ENCODE data around the gene KLF12. TPM values are rescaled to one million over a fixed set of nuclear protein-coding genes. Genes with fewer than 3 reads are reported as not detected.

The KLF12 gene
- total and polyA plus RNA-seq, 2 experiments from 2014 or later: 6.4 to 7.7 TPM

DNA sequence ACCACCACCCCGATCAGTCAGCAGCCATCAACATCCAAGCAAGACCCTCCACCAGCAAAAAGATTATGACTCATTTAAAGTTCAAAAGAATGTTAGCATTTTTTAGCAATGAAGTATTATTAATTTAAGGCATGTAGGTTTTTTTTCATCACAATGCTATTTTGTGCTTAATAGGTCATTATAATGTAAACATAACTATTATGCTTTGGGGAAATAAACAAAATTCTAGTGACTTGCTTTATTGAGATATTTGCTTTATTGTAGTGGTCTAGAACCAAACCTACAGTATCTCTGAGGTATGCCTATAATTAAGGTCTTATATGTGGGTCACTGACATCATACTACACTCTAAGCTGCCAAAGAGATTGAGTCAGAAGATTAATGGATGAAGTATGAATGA, 20.0 kb downstream of the KLF12 start:
- Histone ChIP-seq H4K20me1 (replicated peaks; ENCODE audit: insufficient read depth) (no peaks in the 10 kb centered on the region), H2AFZ (no peak overlapping the region), H3K36me3 (ENCODE audit: insufficient read depth) (peaks cover 4% of the 10 kb centered on the region), H3K79me2 (replicated peaks; ENCODE audit: insufficient read depth) (peaks cover 55% of the 10 kb centered on the region), H3K27me3 (ENCODE audit: insufficient read depth) (no peaks in the 10 kb centered on the region), H3K4me1 (ENCODE audit: insufficient read depth) (peaks cover 5% of the 10 kb centered on the region; the same call in 1 of the 2 replicates), H3K9me2 (ENCODE audit: insufficient read depth) (no peaks in the 10 kb centered on the region), H3K4me2 (no peak overlapping the region), H3K27ac (ENCODE audit: low read depth) (no peak overlapping the region), H3K4me3 (no peak overlapping the region), H3F3A (replicated peaks; ENCODE audit: low read depth) (no peaks in the 10 kb centered on the region)
- no peak for DNase-seq (ENCODE audit: low spot score)
- Mint-ChIP-seq H3K4me1 (peaks cover 8% of the 10 kb centered on the region; the same call in 2 of the 3 replicates), H3K36me3 (ENCODE audit: low read depth) (peaks cover 26% of the 10 kb centered on the region), H3K9me3 (peaks cover 21% of the 10 kb centered on the region), H3K27me3 (ENCODE audit: insufficient read depth, low read depth, poor library complexity) (no peaks in the 10 kb centered on the region), H3K27ac (no peak overlapping the region), H3K4me3 (no peak overlapping the region)
- TF ChIP-seq EZH2 (IDR thresholded peaks at IDR 0.05; ENCODE audit: low read depth, unreplicated experiment) (no peak), POLR2AphosphoS5 (IDR thresholded peaks at IDR 0.05; ENCODE audit: low read depth) (no peak), STAT1 (IDR thresholded peaks at IDR 0.05; ENCODE audit: unreplicated experiment) (no peak), EZH2phosphoT487 (IDR thresholded peaks at IDR 0.05; ENCODE audit: unreplicated experiment) (no peak), JUNB (IDR thresholded peaks at IDR 0.05; ENCODE audit: unreplicated experiment) (no peak), NANOG (IDR thresholded peaks at IDR 0.05; ENCODE audit: borderline replicate concordance) (no peak), CREB1 (CRISPR knock-in tag; IDR thresholded peaks at IDR 0.05; ENCODE audit: low read depth) (no peak), ZNF114 (CRISPR knock-in tag; IDR thresholded peaks at IDR 0.05) (no peak), ETS1 (IDR thresholded peaks at IDR 0.05) (no peak), ZNF331 (CRISPR knock-in tag; IDR thresholded peaks at IDR 0.05; ENCODE audit: low read depth) (no peak)
- TF ChIP-seq, protein P1, sequence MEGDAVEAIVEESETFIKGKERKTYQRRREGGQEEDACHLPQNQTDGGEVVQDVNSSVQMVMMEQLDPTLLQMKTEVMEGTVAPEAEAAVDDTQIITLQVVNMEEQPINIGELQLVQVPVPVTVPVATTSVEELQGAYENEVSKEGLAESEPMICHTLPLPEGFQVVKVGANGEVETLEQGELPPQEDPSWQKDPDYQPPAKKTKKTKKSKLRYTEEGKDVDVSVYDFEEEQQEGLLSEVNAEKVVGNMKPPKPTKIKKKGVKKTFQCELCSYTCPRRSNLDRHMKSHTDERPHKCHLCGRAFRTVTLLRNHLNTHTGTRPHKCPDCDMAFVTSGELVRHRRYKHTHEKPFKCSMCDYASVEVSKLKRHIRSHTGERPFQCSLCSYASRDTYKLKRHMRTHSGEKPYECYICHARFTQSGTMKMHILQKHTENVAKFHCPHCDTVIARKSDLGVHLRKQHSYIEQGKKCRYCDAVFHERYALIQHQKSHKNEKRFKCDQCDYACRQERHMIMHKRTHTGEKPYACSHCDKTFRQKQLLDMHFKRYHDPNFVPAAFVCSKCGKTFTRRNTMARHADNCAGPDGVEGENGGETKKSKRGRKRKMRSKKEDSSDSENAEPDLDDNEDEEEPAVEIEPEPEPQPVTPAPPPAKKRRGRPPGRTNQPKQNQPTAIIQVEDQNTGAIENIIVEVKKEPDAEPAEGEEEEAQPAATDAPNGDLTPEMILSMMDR (conservative IDR thresholded peaks at IDR 0.05; ENCODE audit: low read depth in 2 of 2): no peak
- TF ChIP-seq, protein P2, sequence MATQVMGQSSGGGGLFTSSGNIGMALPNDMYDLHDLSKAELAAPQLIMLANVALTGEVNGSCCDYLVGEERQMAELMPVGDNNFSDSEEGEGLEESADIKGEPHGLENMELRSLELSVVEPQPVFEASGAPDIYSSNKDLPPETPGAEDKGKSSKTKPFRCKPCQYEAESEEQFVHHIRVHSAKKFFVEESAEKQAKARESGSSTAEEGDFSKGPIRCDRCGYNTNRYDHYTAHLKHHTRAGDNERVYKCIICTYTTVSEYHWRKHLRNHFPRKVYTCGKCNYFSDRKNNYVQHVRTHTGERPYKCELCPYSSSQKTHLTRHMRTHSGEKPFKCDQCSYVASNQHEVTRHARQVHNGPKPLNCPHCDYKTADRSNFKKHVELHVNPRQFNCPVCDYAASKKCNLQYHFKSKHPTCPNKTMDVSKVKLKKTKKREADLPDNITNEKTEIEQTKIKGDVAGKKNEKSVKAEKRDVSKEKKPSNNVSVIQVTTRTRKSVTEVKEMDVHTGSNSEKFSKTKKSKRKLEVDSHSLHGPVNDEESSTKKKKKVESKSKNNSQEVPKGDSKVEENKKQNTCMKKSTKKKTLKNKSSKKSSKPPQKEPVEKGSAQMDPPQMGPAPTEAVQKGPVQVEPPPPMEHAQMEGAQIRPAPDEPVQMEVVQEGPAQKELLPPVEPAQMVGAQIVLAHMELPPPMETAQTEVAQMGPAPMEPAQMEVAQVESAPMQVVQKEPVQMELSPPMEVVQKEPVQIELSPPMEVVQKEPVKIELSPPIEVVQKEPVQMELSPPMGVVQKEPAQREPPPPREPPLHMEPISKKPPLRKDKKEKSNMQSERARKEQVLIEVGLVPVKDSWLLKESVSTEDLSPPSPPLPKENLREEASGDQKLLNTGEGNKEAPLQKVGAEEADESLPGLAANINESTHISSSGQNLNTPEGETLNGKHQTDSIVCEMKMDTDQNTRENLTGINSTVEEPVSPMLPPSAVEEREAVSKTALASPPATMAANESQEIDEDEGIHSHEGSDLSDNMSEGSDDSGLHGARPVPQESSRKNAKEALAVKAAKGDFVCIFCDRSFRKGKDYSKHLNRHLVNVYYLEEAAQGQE (IDR thresholded peaks at IDR 0.05; ENCODE audit: unreplicated experiment): no peak
- TF ChIP-seq, protein P3, sequence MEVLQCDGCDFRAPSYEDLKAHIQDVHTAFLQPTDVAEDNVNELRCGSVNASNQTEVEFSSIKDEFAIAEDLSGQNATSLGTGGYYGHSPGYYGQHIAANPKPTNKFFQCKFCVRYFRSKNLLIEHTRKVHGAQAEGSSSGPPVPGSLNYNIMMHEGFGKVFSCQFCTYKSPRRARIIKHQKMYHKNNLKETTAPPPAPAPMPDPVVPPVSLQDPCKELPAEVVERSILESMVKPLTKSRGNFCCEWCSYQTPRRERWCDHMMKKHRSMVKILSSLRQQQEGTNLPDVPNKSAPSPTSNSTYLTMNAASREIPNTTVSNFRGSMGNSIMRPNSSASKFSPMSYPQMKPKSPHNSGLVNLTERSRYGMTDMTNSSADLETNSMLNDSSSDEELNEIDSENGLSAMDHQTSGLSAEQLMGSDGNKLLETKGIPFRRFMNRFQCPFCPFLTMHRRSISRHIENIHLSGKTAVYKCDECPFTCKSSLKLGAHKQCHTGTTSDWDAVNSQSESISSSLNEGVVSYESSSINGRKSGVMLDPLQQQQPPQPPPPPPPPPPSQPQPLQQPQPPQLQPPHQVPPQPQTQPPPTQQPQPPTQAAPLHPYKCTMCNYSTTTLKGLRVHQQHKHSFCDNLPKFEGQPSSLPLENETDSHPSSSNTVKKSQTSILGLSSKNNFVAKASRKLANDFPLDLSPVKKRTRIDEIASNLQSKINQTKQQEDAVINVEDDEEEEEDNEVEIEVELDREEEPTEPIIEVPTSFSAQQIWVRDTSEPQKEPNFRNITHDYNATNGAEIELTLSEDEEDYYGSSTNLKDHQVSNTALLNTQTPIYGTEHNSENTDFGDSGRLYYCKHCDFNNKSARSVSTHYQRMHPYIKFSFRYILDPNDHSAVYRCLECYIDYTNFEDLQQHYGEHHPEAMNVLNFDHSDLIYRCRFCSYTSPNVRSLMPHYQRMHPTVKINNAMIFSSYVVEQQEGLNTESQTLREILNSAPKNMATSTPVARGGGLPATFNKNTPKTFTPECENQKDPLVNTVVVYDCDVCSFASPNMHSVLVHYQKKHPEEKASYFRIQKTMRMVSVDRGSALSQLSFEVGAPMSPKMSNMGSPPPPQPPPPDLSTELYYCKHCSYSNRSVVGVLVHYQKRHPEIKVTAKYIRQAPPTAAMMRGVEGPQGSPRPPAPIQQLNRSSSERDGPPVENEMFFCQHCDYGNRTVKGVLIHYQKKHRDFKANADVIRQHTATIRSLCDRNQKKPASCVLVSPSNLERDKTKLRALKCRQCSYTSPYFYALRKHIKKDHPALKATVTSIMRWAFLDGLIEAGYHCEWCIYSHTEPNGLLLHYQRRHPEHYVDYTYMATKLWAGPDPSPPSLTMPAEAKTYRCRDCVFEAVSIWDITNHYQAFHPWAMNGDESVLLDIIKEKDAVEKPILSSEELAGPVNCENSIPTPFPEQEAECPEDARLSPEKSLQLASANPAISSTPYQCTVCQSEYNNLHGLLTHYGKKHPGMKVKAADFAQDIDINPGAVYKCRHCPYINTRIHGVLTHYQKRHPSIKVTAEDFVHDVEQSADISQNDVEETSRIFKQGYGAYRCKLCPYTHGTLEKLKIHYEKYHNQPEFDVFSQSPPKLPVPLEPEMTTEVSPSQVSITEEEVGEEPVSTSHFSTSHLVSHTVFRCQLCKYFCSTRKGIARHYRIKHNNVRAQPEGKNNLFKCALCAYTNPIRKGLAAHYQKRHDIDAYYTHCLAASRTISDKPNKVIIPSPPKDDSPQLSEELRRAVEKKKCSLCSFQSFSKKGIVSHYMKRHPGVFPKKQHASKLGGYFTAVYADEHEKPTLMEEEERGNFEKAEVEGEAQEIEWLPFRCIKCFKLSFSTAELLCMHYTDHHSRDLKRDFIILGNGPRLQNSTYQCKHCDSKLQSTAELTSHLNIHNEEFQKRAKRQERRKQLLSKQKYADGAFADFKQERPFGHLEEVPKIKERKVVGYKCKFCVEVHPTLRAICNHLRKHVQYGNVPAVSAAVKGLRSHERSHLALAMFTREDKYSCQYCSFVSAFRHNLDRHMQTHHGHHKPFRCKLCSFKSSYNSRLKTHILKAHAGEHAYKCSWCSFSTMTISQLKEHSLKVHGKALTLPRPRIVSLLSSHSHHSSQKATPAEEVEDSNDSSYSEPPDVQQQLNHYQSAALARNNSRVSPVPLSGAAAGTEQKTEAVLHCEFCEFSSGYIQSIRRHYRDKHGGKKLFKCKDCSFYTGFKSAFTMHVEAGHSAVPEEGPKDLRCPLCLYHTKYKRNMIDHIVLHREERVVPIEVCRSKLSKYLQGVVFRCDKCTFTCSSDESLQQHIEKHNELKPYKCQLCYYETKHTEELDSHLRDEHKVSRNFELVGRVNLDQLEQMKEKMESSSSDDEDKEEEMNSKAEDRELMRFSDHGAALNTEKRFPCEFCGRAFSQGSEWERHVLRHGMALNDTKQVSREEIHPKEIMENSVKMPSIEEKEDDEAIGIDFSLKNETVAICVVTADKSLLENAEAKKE (CRISPR knock-in tag; IDR thresholded peaks at IDR 0.05): no peak
- no peak for ATAC-seq

Data from GM23338 (cell line).